Transverse colon (tissue), 4 donors: ENCODE data around the gene MARK2.

Experiments used
- POLR2A ChIP-seq: fragments of 450-650 bp; IDR thresholded peaks from one replicate; pipeline ENCODE4 v1.6.1; 2016; ENCODE audit warnings: antibody characterized with exemption, mild to moderate bottlenecking, moderate library complexity
- POLR2AphosphoS5 ChIP-seq, 3 donors: sonication (generic); formaldehyde crosslinking; IDR thresholded peaks; one replicate each; pipeline ENCODE4 v1.6.1; 2016; ENCODE audit warnings: antibody characterized with exemption in 3 of 3
- TF ChIP-seq, protein P1 (sequence below), 5 experiments: fragments of 200-600 bp in 3 of 5; fragments of 450-650 bp in 2 of 5; sonication (generic) in 3 of 5; IDR thresholded peaks; 1 replicate in 2 of 5; 2 replicates in 3 of 5; pipeline ENCODE4 v1.5.1; 2016 to 2017; ENCODE audit warnings: antibody characterized with exemption in 5 of 5, inconsistent platforms in 3 of 5, mild to moderate bottlenecking in 2 of 5, moderate library complexity in 1 of 5

GRCh38 chr11:63901660-63902059 lies 62.8 kb downstream of the MARK2 start:
- TF ChIP-seq POLR2A (no peak), POLR2AphosphoS5 (IDR thresholded peaks at IDR 0.05) (no peak)
- TF ChIP-seq, protein P1, sequence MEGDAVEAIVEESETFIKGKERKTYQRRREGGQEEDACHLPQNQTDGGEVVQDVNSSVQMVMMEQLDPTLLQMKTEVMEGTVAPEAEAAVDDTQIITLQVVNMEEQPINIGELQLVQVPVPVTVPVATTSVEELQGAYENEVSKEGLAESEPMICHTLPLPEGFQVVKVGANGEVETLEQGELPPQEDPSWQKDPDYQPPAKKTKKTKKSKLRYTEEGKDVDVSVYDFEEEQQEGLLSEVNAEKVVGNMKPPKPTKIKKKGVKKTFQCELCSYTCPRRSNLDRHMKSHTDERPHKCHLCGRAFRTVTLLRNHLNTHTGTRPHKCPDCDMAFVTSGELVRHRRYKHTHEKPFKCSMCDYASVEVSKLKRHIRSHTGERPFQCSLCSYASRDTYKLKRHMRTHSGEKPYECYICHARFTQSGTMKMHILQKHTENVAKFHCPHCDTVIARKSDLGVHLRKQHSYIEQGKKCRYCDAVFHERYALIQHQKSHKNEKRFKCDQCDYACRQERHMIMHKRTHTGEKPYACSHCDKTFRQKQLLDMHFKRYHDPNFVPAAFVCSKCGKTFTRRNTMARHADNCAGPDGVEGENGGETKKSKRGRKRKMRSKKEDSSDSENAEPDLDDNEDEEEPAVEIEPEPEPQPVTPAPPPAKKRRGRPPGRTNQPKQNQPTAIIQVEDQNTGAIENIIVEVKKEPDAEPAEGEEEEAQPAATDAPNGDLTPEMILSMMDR (IDR thresholded peaks at IDR 0.05) = peak in 1 of 5 experiments; percentile 36
